GM23338 (cell line): ENCODE results near the gene CDK10. TPM values are rescaled to one million over a fixed set of nuclear protein-coding genes. Genes with fewer than 3 reads are reported as not detected.

Source experiments
- ATAC-seq: fragments of 200-7000 bp; cut with Tn5 transposase; 3 replicates; pipeline ENCODE4 v1.9.1; 2020
- DNase-seq: peaks from one replicate; pipeline ENCODE4 v3.0.0-alpha.2; 2015; ENCODE audit warnings: low spot score
- H2AFZ ChIP-seq: fragments of 200-600 bp; sonication (generic); 2 replicates; pipeline ENCODE4 v1.8.0; 2016; ENCODE audit warnings: antibody characterized with exemption, mild to moderate bottlenecking, moderate library complexity
- H3F3A ChIP-seq: fragments of 200-600 bp; sonication (generic); replicated peaks from 2 replicates; pipeline ENCODE4 v1.8.0; 2017; ENCODE audit warnings: antibody characterized with exemption, mixed run types, low read depth
- H3K27ac ChIP-seq: fragments of 200-600 bp; sonication (generic); 2 replicates; pipeline ENCODE4 v1.6.1; 2016; ENCODE audit warnings: low read depth
- H3K27me3 ChIP-seq: fragments of 200-600 bp; sonication (generic); 2 replicates; pipeline ENCODE4 v1.8.0; 2016; ENCODE audit warnings: mild to moderate bottlenecking, mixed run types, moderate library complexity; ENCODE audit not compliant: insufficient read depth
- H3K36me3 ChIP-seq: fragments of 200-600 bp; sonication (generic); 2 replicates; pipeline ENCODE4 v1.8.0; 2016; ENCODE audit warnings: mild to moderate bottlenecking; ENCODE audit not compliant: insufficient read depth
- H3K4me1 ChIP-seq: fragments of 200-600 bp; sonication (generic); 2 replicates; pipeline ENCODE4 v1.8.0; 2016; ENCODE audit warnings: mild to moderate bottlenecking, moderate library complexity; ENCODE audit not compliant: insufficient read depth
- H3K4me2 ChIP-seq: fragments of 200-600 bp; sonication (generic); 2 replicates; pipeline ENCODE4 v1.7.1; 2017; ENCODE audit warnings: mixed run types
- H3K4me3 ChIP-seq: fragments of 200-600 bp; sonication (generic); 2 replicates; pipeline ENCODE4 v1.6.1; 2016; ENCODE audit warnings: mixed run types
- H3K79me2 ChIP-seq: fragments of 200-600 bp; sonication (generic); replicated peaks from 2 replicates; pipeline ENCODE4 v1.8.0; 2017; ENCODE audit warnings: mild to moderate bottlenecking; ENCODE audit not compliant: insufficient read depth
- H3K9me2 ChIP-seq: fragments of 200-600 bp; sonication (generic); 2 replicates; pipeline ENCODE4 v1.8.0; 2017; ENCODE audit not compliant: insufficient read depth
- H4K20me1 ChIP-seq: fragments of 200-600 bp; sonication (generic); replicated peaks from 2 replicates; pipeline ENCODE4 v1.8.0; 2017; ENCODE audit warnings: mild to moderate bottlenecking; ENCODE audit not compliant: insufficient read depth
- H3K27ac Mint-ChIP-seq: 2 replicates; pipeline ENCODE4 v1.8.0; 2020; ENCODE audit warnings: inconsistent platforms, mild to moderate bottlenecking, moderate library complexity, mixed read lengths
- H3K27me3 Mint-ChIP-seq: 3 replicates; pipeline ENCODE4 v1.8.0; 2022; ENCODE audit warnings: low read depth, mild to moderate bottlenecking, moderate library complexity, mixed read lengths, inconsistent platforms; ENCODE audit not compliant: insufficient read depth, poor library complexity
- H3K36me3 Mint-ChIP-seq: 3 replicates; pipeline ENCODE4 v1.8.0; 2021; ENCODE audit warnings: low read depth, mild to moderate bottlenecking, inconsistent platforms, moderate library complexity, mixed read lengths
- H3K4me1 Mint-ChIP-seq: 3 replicates; pipeline ENCODE4 v1.8.0; 2020; ENCODE audit warnings: mild to moderate bottlenecking, inconsistent platforms, mixed read lengths
- H3K4me3 Mint-ChIP-seq: 3 replicates; pipeline ENCODE4 v1.8.0; 2021; ENCODE audit warnings: moderate library complexity, mild to moderate bottlenecking, inconsistent platforms, mixed read lengths
- H3K9me3 Mint-ChIP-seq: 3 replicates; pipeline ENCODE4 v1.8.0; 2020; ENCODE audit warnings: moderate library complexity, mild to moderate bottlenecking, inconsistent platforms, mixed read lengths
- CREB1 ChIP-seq: fragments of 250-450 bp; sonication (Bioruptor Pico); IDR thresholded peaks from 2 replicates; pipeline ENCODE4 v1.5.0; 2020; ENCODE audit warnings: low read depth, mild to moderate bottlenecking, moderate library complexity
- CTCF ChIP-seq, 2 experiments: fragments of 200-600 bp in 1 of 2; sonication (generic) in 1 of 2; conservative IDR thresholded peaks; 2 replicates each; pipeline versions ENCODE4 v1.5.1 to v1.6.1; 2016 to 2017; ENCODE audit warnings: antibody characterized with exemption in 2 of 2, low read depth in 2 of 2, mild to moderate bottlenecking in 2 of 2, moderate library complexity in 1 of 2
- EZH2 ChIP-seq: fragments of 200-600 bp; sonication (generic); IDR thresholded peaks from one replicate; pipeline ENCODE4 v1.8.0; 2017; ENCODE audit warnings: antibody characterized with exemption, mild to moderate bottlenecking, low read depth; ENCODE audit not compliant: unreplicated experiment
- JUNB ChIP-seq: IDR thresholded peaks from one replicate; pipeline ENCODE4 v1.6.1; 2016; ENCODE audit warnings: antibody characterized with exemption; ENCODE audit not compliant: unreplicated experiment
- NANOG ChIP-seq: IDR thresholded peaks from 2 replicates; pipeline ENCODE4 v1.6.1; 2016; ENCODE audit warnings: antibody characterized with exemption, borderline replicate concordance
- REST ChIP-seq: IDR thresholded peaks from one replicate; pipeline ENCODE4 v1.6.1; 2018; ENCODE audit warnings: antibody characterized with exemption; ENCODE audit not compliant: unreplicated experiment
- STAT1 ChIP-seq: IDR thresholded peaks from one replicate; pipeline ENCODE4 v1.6.1; 2016; ENCODE audit warnings: antibody characterized with exemption; ENCODE audit not compliant: unreplicated experiment
- ZNF331 ChIP-seq: fragments of 250-450 bp; sonication (Bioruptor Pico); IDR thresholded peaks from 2 replicates; pipeline ENCODE4 v1.5.0; 2020; ENCODE audit warnings: low read depth, mild to moderate bottlenecking, moderate library complexity
- ZNF462 ChIP-seq: fragments of 250-450 bp; sonication (Bioruptor Pico); IDR thresholded peaks from 2 replicates; pipeline ENCODE4 v1.5.0; 2020; ENCODE audit warnings: mild to moderate bottlenecking, moderate library complexity
- polyA plus RNA-seq: library from polyadenylated mRNA; unstranded; fragments of >200 nt; fragmentation: Nextera tagmentation; extraction: Ambion mirVana; gene quantifications from 2 replicates; pipeline ENCODE4 v1.2.1, GENCODE V29; 2016
- total RNA-seq: library from RNA; depleted of rRNA; stranded (reverse); fragments of >200 nt; shearing (Covaris generic); gene quantifications from 2 replicates; pipeline ENCODE4 v1.2.3, GENCODE V29; 2014

CDK10 gene
- total and polyA plus RNA-seq, 2 experiments from 2014 or later, result 64.6 to 88.0 TPM

- TF ChIP-seq REST, result no peak
- TF ChIP-seq STAT1, result no peak
- no peak for TF ChIP-seq NANOG
- no peak for TF ChIP-seq CREB1
- TF ChIP-seq EZH2, result no peak
- no peak for TF ChIP-seq CTCF (conservative IDR thresholded peaks at IDR 0.05; ENCODE audit: low read depth in 2 of 2)
- no peak for TF ChIP-seq ZNF331 (CRISPR knock-in tag)
Measured at GRCh38 chr16:89642574-89642973, 43.9 kb upstream of the CDK10 start (continued).

GRCh38 chr16:89643769-89644300 is 42.7 kb upstream of the CDK10 start:
- no peak for ATAC-seq
- Mint-ChIP-seq H3K4me1 (peaks cover 6% of the 10 kb centered on the region; the same call in 2 of the 3 replicates), H3K36me3 (peaks cover 20% of the 10 kb centered on the region), H3K27ac (no peak overlapping the region), H3K4me3 (no peak overlapping the region), H3K9me3 (no peaks in the 10 kb centered on the region; the same call in 2 of the 3 replicates), H3K27me3 (peaks cover 10% of the 10 kb centered on the region)
- 0 out of 2 replicates have a peak, but pooled peaks cover 3% of the 10 kb centered on the region for H4K20me1 ChIP-seq
- no peaks in the 10 kb centered on the region for H3K4me1 ChIP-seq
- no peak overlapping the region for H3K4me3 ChIP-seq
- DNase-seq, result no peak
- no peaks in the 10 kb centered on the region for H3K36me3 ChIP-seq
- peaks cover 4% of the 10 kb centered on the region; the same call in 1 of the 2 replicates for H3F3A ChIP-seq
- H3K27me3 ChIP-seq, result no peaks in the 10 kb centered on the region
- H3K79me2 ChIP-seq, result no peaks in the 10 kb centered on the region
- H3K9me2 ChIP-seq, result no peaks in the 10 kb centered on the region
- no peak overlapping the region for H3K4me2 ChIP-seq
- H3K27ac ChIP-seq, result no peak overlapping the region
- no peak overlapping the region for H2AFZ ChIP-seq
- no peak for TF ChIP-seq JUNB
- no peak for TF ChIP-seq ZNF331 (CRISPR knock-in tag)
- TF ChIP-seq REST, result no peak
- TF ChIP-seq NANOG, result no peak
- TF ChIP-seq ZNF462 (CRISPR knock-in tag), result no peak
